Thyroid gland (tissue), 4 donors: ENCODE data around the gene FXYD7.

ENCODE experiments used
- POLR2A ChIP-seq, 2 donors: fragments of 450-650 bp; IDR thresholded peaks; one replicate each; pipeline ENCODE4 v1.6.1; 2017; ENCODE audit warnings: antibody characterized with exemption in 2 of 2, mild to moderate bottlenecking in 2 of 2, moderate library complexity in 1 of 2
- TF ChIP-seq, protein P1 (sequence below), 6 experiments: fragments of 200-600 bp in 3 of 6; fragments of 450-650 bp in 3 of 6; sonication (generic) in 3 of 6; IDR thresholded peaks; one replicate each; pipeline ENCODE4 v1.5.1; 2016 to 2019; ENCODE audit warnings: antibody characterized with exemption in 6 of 6, mild to moderate bottlenecking in 2 of 6, inconsistent platforms in 1 of 6, moderate library complexity in 1 of 6

DNA sequence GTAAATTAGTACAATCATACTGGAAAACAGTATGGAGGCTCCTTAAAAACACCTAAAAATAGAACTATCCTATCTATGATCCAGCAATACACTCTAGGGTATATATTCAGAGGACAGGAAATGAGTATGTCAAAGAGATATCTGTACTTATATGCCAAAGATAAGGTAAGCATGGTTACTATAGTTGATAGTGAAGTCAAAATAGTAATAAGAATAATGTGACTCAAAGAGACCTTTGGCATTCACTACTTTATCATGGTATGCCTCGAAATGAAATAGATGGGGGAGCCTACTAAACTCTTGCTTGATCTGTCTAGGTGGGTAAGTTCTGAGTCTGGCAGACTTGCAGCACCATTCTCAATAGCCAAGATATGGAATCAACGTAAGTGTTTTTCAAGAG is 41.8 kb downstream of the FXYD7 start:
- TF ChIP-seq, protein P1, sequence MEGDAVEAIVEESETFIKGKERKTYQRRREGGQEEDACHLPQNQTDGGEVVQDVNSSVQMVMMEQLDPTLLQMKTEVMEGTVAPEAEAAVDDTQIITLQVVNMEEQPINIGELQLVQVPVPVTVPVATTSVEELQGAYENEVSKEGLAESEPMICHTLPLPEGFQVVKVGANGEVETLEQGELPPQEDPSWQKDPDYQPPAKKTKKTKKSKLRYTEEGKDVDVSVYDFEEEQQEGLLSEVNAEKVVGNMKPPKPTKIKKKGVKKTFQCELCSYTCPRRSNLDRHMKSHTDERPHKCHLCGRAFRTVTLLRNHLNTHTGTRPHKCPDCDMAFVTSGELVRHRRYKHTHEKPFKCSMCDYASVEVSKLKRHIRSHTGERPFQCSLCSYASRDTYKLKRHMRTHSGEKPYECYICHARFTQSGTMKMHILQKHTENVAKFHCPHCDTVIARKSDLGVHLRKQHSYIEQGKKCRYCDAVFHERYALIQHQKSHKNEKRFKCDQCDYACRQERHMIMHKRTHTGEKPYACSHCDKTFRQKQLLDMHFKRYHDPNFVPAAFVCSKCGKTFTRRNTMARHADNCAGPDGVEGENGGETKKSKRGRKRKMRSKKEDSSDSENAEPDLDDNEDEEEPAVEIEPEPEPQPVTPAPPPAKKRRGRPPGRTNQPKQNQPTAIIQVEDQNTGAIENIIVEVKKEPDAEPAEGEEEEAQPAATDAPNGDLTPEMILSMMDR (IDR thresholded peaks at IDR 0.05), result no peak
- no peak for TF ChIP-seq POLR2A (IDR thresholded peaks at IDR 0.05)
